CD8-positive, alpha-beta memory T cell (primary cell): ENCODE data around the gene PES1. TPM values are rescaled to one million over a fixed set of nuclear protein-coding genes. Genes with fewer than 3 reads are reported as not detected.
"Not testable (repeated sequence)": the region's sequence is repeated elsewhere in the genome, so short reads cannot be mapped to it uniquely, and the experiment has no call there.

ENCODE experiments used
- CTCF ChIA-PET: fragments of 350-600 bp; sonication (Branson Sonifier 250); formaldehyde crosslinking; loops from one replicate; lab custom pipeline; 2021; ENCODE audit warnings: antibody characterized with exemption; lab: Charles Lee
- POLR2A ChIA-PET: fragments of 350-600 bp; sonication (Branson Sonifier 250); formaldehyde crosslinking; loops from one replicate; lab custom pipeline; 2021; ENCODE audit warnings: antibody characterized with exemption; lab: Charles Lee
- DNase-seq, 5 donors: peaks; one replicate each; pipeline versions ENCODE4 v3.0.0 to v3.0.0-alpha.2; 2020 to 2022; ENCODE audit warnings: mixed read lengths in 1 of 5
- H3K27ac ChIP-seq: one replicate; pipeline ENCODE4 v1.7.0; 2013; ENCODE audit warnings: low read depth, mild to moderate bottlenecking, low read length, moderate library complexity
- H3K27me3 ChIP-seq: 2 replicates; pipeline ENCODE4 v1.7.0; 2013; ENCODE audit warnings: low read length, mild to moderate bottlenecking; ENCODE audit not compliant: insufficient read depth, poor library complexity, severe bottlenecking
- H3K36me3 ChIP-seq: 2 replicates; pipeline ENCODE4 v1.7.0; 2013; ENCODE audit warnings: mild to moderate bottlenecking, low read length, moderate library complexity; ENCODE audit not compliant: insufficient read depth
- H3K4me1 ChIP-seq: 2 replicates; pipeline ENCODE4 v1.7.0; 2013; ENCODE audit warnings: mild to moderate bottlenecking, low read length, moderate library complexity; ENCODE audit not compliant: insufficient read depth
- H3K4me3 ChIP-seq: 2 replicates; pipeline ENCODE4 v1.7.0; 2013; ENCODE audit warnings: mild to moderate bottlenecking, low read length
- H3K9me3 ChIP-seq: 2 replicates; pipeline ENCODE4 v1.7.0; 2013; ENCODE audit warnings: mild to moderate bottlenecking, low read length
- H3K27ac Mint-ChIP-seq, 8 donors: one replicate each; pipeline ENCODE4 v1.8.0; 2020 to 2021; ENCODE audit warnings: mixed read lengths in 8 of 8, mild to moderate bottlenecking in 6 of 8, inconsistent platforms in 3 of 8, moderate library complexity in 3 of 8
- H3K27me3 Mint-ChIP-seq, 2 donors: one replicate each; pipeline ENCODE4 v1.8.0; 2020 to 2021; ENCODE audit warnings: mixed read lengths in 2 of 2, mild to moderate bottlenecking in 1 of 2, moderate library complexity in 1 of 2
- H3K36me3 Mint-ChIP-seq, 3 donors: one replicate each; pipeline ENCODE4 v1.8.0; 2020 to 2021; ENCODE audit warnings: mixed read lengths in 3 of 3, inconsistent platforms in 1 of 3, mild to moderate bottlenecking in 1 of 3
- H3K4me1 Mint-ChIP-seq, 3 donors: one replicate each; pipeline ENCODE4 v1.8.0; 2020 to 2021; ENCODE audit warnings: mixed read lengths in 3 of 3, inconsistent platforms in 1 of 3, mild to moderate bottlenecking in 1 of 3
- H3K4me3 Mint-ChIP-seq, 7 donors: one replicate each; pipeline ENCODE4 v1.8.0; 2020 to 2021; ENCODE audit warnings: mixed read lengths in 7 of 7, mild to moderate bottlenecking in 6 of 7, moderate library complexity in 4 of 7, inconsistent platforms in 2 of 7
- H3K9me3 Mint-ChIP-seq, 5 donors: one replicate each; pipeline ENCODE4 v1.8.0; 2020 to 2022; ENCODE audit warnings: mixed read lengths in 5 of 5, mild to moderate bottlenecking in 3 of 5, moderate library complexity in 2 of 5, inconsistent platforms in 1 of 5
- polyA plus RNA-seq: library from polyadenylated mRNA; unstranded; fragments of 300-500 nt; fragmentation: Illumina TruSeq; gene quantifications from one replicate; pipeline ENCODE4 v1.2.3, GENCODE V29; 2021
- total RNA-seq, 2 experiments: library from RNA; stranded (reverse); gene quantifications; one replicate each; pipeline ENCODE4 v1.2.3, GENCODE V29; 2021

Gene PES1
- total and polyA plus RNA-seq, 3 experiments from 2014 or later: 46.5 to 187 (median 186) TPM

- Histone ChIP-seq H3K4me1 (no peaks in the 10 kb centered on the region), H3K4me3 (no peak overlapping the region), H3K27me3 (no peaks in the 10 kb centered on the region), H3K27ac (no peak overlapping the region), H3K36me3 (no peaks in the 10 kb centered on the region), H3K9me3 (no peaks in the 10 kb centered on the region)
- Mint-ChIP-seq H3K27ac (peak overlapping the region in 1 of 8 donors; percentile 78), H3K36me3 (no peaks in the 10 kb centered on the region), H3K27me3 (peaks cover 0 to 2% of the 10 kb centered on the region in 2 donors), H3K4me1 (no peaks in the 10 kb centered on the region), H3K9me3 (no peaks in the 10 kb centered on the region), H3K4me3 (no peak overlapping the region)
- DNase-seq: no peak
- ChIA-PET POLR2A (no interaction called here), CTCF (no interaction called here)
Measured at GRCh38 chr22:30555282-30556210, 36.2 kb downstream of the PES1 start.

- Histone ChIP-seq H3K4me1 (no peaks in the 10 kb centered on the region), H3K9me3 (no peaks in the 10 kb centered on the region), H3K27ac (no peak overlapping the region), H3K27me3 (no peaks in the 10 kb centered on the region), H3K36me3 (no peaks in the 10 kb centered on the region), H3K4me3 (no peak overlapping the region)
- CTCF ChIA-PET: no interaction called here
- Mint-ChIP-seq H3K27me3 (peaks cover 3 to 8% of the 10 kb centered on the region in 2 donors), H3K4me1 (no peaks in the 10 kb centered on the region), H3K36me3 (no peaks in the 10 kb centered on the region), H3K27ac (peak overlapping the region in 1 of 8 donors; percentile 43), H3K9me3 (no peaks in the 10 kb centered on the region), H3K4me3 (no peak overlapping the region)
- no peak for DNase-seq
- POLR2A ChIA-PET: no interaction called here
Measured at GRCh38 chr22:30553971-30554370, 37.7 kb downstream of the PES1 start.

- CTCF ChIA-PET: no interaction called here
Measured at GRCh38 chr22:30552719-30553118, 39.0 kb downstream of the PES1 start.

DNA sequence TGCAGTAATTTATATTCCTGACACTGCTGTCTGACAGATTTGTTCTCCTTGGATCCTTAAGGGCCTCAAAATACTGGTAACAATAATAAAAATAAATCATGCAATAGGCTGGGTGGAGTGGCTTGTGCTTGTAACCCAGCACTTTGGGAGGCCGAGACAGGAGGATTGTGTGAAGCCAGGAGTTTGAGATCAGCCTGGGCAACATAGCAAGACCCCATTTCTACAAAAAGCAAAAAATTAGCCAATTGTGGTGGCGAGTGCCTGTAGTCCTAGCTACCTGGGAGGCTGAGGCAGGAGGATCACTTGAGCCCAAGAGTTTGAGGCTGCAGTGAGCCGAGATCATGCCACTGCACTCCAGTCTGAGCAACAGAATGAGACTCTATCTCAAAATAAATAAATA, 39.9 kb downstream of the PES1 start:
- H3K27me3 ChIP-seq, POLR2A ChIA-PET, CTCF ChIA-PET, DNase-seq, H3K27ac ChIP-seq, H3K4me1 Mint-ChIP-seq, H3K36me3 Mint-ChIP-seq, H3K36me3 ChIP-seq, H3K4me3 Mint-ChIP-seq, H3K9me3 ChIP-seq, H3K9me3 Mint-ChIP-seq, H3K27ac Mint-ChIP-seq, H3K4me3 ChIP-seq, H3K4me1 ChIP-seq: not testable (repeated sequence)
- H3K27me3 Mint-ChIP-seq: peaks cover 5 to 22% of the 10 kb centered on the region in 2 donors

More at GRCh38 chr22:30552719-30553118, 39.0 kb downstream of the PES1 start:
- no peak overlapping the region for H3K27ac ChIP-seq
- no peak for DNase-seq
- no peak overlapping the region for H3K4me3 ChIP-seq
- H3K27ac Mint-ChIP-seq: no peak overlapping the region
- POLR2A ChIA-PET: no interaction called here
- no peaks in the 10 kb centered on the region for H3K27me3 ChIP-seq
- H3K36me3 ChIP-seq: no peaks in the 10 kb centered on the region
- H3K4me1 Mint-ChIP-seq: no peaks in the 10 kb centered on the region
- peaks cover 5 to 14% of the 10 kb centered on the region in 2 donors for H3K27me3 Mint-ChIP-seq
- no peak overlapping the region for H3K4me3 Mint-ChIP-seq
- H3K36me3 Mint-ChIP-seq: no peaks in the 10 kb centered on the region
- no peaks in the 10 kb centered on the region for H3K4me1 ChIP-seq
- H3K9me3 ChIP-seq: no peaks in the 10 kb centered on the region
- H3K9me3 Mint-ChIP-seq: no peaks in the 10 kb centered on the region

- no peak overlapping the region for H3K4me3 Mint-ChIP-seq
- H3K4me1 ChIP-seq: no peaks in the 10 kb centered on the region
- no peaks in the 10 kb centered on the region for H3K27me3 ChIP-seq
- no peak overlapping the region for H3K27ac Mint-ChIP-seq
- no peaks in the 10 kb centered on the region for H3K9me3 Mint-ChIP-seq
- no peaks in the 10 kb centered on the region for H3K9me3 ChIP-seq
- ChIA-PET CTCF (interaction anchor here (0.5 kb wide), 1 partner anchor 479 kb away, joined by 3 read pairs; no protein-coding TSS in a partner anchor), POLR2A (no interaction called here)
- peaks cover 3 to 4% (median 4%) of the 10 kb centered on the region in 3 donors for H3K4me1 Mint-ChIP-seq
- no peaks in the 10 kb centered on the region for H3K36me3 ChIP-seq
- H3K27me3 Mint-ChIP-seq: peaks cover 26 to 52% of the 10 kb centered on the region in 2 donors
- H3K27ac ChIP-seq: no peak overlapping the region
- no peak overlapping the region for H3K4me3 ChIP-seq
- no peak for DNase-seq
- no peaks in the 10 kb centered on the region for H3K36me3 Mint-ChIP-seq
Measured at GRCh38 chr22:30547188-30547587, 44.5 kb downstream of the PES1 start.

- Mint-ChIP-seq H3K4me1 (peaks cover 3 to 6% (median 4%) of the 10 kb centered on the region in 3 donors), H3K9me3 (no peaks in the 10 kb centered on the region), H3K27me3 (peaks cover 29 to 55% of the 10 kb centered on the region in 2 donors), H3K36me3 (no peaks in the 10 kb centered on the region), H3K4me3 (no peak within 1 kb of the TSS), H3K27ac (peak within 1 kb of the TSS in 1 of 8 donors; percentile 54)
- H3K36me3 ChIP-seq: no peaks in the 10 kb centered on the region
- H3K27me3 ChIP-seq: no peaks in the 10 kb centered on the region
- CTCF ChIA-PET: no interaction called here
- no peak within 1 kb of the TSS for H3K27ac ChIP-seq
- H3K4me1 ChIP-seq: no peaks in the 10 kb centered on the region
- H3K4me3 ChIP-seq: no peak within 1 kb of the TSS
- no peaks in the 10 kb centered on the region for H3K9me3 ChIP-seq
- POLR2A ChIA-PET: no interaction called here
- no peak for DNase-seq
Measured at GRCh38 chr22:30546616-30547015, 45.1 kb downstream of the PES1 start, which contains the start of gene SEC14L6. Gene SEC14L6 (minus strand): TSS chr22:30546741. CDS start chr22:30546682, 59 bp downstream.

DNA sequence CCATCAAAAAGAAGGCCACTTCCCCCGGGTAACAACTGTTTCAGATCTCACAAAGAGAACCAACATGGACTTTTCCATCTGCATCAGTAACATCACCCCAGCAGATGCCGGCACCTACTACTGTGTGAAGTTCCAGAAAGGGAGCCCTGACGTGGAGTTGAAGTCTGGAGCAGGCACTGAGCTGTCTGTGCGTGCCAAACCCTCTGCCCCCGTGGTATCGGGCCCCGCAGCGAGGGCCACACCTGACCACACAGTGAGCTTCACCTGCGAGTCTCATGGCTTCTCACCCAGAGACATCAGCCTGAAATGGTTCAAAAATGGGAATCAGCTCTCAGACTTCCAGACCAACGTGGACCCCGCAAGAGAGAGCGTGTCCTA, 48.9 kb downstream of the PES1 start:
- POLR2A ChIA-PET: no interaction called here
- no peak for DNase-seq
- Histone ChIP-seq H3K9me3 (no peaks in the 10 kb centered on the region), H3K4me1 (no peaks in the 10 kb centered on the region), H3K27me3 (no peaks in the 10 kb centered on the region), H3K36me3 (no peaks in the 10 kb centered on the region), H3K27ac (no peak overlapping the region), H3K4me3 (no peak overlapping the region)
- peak overlapping the region in 4 of 7 donors; percentile 33 to 65 (median 40) for H3K4me3 Mint-ChIP-seq
- H3K9me3 Mint-ChIP-seq: no peaks in the 10 kb centered on the region
- peaks cover 27 to 56% of the 10 kb centered on the region in 2 donors for H3K27me3 Mint-ChIP-seq
- H3K27ac Mint-ChIP-seq: peak overlapping the region in 1 of 8 donors; percentile 84
- peaks cover 3 to 7% (median 4%) of the 10 kb centered on the region in 3 donors for H3K4me1 Mint-ChIP-seq
- CTCF ChIA-PET: no interaction called here
- H3K36me3 Mint-ChIP-seq: no peaks in the 10 kb centered on the region
